Breast epithelium (tissue), 3 donors: ENCODE results near the gene METTL8.

Experiments
- POLR2A ChIP-seq: fragments of 450-650 bp; IDR thresholded peaks from one replicate; pipeline ENCODE4 v1.6.1; 2016; ENCODE audit warnings: antibody characterized with exemption, mild to moderate bottlenecking, moderate library complexity
- TF ChIP-seq, protein P1 (sequence below), 3 donors: fragments of 450-650 bp; IDR thresholded peaks; one replicate each; pipeline ENCODE4 v1.5.1; 2016 to 2017; ENCODE audit warnings: antibody characterized with exemption in 3 of 3, mild to moderate bottlenecking in 3 of 3, moderate library complexity in 3 of 3

DNA sequence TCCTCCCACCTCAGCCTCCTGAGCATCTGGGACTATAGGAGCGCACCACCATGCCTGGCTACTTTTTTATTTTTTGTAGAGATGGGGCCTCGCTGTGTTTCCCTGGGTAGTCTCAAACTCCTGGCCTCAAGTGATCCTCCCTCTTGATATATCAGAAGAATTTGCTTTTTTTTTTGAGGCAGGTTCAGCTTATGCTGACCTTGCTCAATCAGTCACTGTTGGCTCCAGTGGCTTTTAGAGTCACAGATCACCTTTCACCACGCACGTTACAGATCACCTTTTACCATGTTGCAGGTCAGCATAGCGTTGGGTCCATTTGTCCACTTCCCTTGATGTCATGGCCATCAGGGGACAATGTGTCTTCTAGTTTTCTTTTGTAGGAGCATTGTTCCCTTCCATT is 36.3 kb upstream of the METTL8 start:
- TF ChIP-seq, protein P1, sequence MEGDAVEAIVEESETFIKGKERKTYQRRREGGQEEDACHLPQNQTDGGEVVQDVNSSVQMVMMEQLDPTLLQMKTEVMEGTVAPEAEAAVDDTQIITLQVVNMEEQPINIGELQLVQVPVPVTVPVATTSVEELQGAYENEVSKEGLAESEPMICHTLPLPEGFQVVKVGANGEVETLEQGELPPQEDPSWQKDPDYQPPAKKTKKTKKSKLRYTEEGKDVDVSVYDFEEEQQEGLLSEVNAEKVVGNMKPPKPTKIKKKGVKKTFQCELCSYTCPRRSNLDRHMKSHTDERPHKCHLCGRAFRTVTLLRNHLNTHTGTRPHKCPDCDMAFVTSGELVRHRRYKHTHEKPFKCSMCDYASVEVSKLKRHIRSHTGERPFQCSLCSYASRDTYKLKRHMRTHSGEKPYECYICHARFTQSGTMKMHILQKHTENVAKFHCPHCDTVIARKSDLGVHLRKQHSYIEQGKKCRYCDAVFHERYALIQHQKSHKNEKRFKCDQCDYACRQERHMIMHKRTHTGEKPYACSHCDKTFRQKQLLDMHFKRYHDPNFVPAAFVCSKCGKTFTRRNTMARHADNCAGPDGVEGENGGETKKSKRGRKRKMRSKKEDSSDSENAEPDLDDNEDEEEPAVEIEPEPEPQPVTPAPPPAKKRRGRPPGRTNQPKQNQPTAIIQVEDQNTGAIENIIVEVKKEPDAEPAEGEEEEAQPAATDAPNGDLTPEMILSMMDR (IDR thresholded peaks at IDR 0.05) = no peak
- no peak for TF ChIP-seq POLR2A
